ENCODE data around the gene NEB.
A peak's percentile ranks its signal among the peaks of the same experiment; 100 is the strongest.

The NEB gene

GRCh38 chr2:151733771-151734672 lies at the start of gene NEB:
Gene NEB (minus strand): TSS chr2:151734476. CDS start chr2:151733156, 1,320 bp downstream.
- FAIRE-seq, result no peak

- no peak for FAIRE-seq
Measured at GRCh38 chr2:151783133-151783520, 48.9 kb upstream of the NEB start.

DNA sequence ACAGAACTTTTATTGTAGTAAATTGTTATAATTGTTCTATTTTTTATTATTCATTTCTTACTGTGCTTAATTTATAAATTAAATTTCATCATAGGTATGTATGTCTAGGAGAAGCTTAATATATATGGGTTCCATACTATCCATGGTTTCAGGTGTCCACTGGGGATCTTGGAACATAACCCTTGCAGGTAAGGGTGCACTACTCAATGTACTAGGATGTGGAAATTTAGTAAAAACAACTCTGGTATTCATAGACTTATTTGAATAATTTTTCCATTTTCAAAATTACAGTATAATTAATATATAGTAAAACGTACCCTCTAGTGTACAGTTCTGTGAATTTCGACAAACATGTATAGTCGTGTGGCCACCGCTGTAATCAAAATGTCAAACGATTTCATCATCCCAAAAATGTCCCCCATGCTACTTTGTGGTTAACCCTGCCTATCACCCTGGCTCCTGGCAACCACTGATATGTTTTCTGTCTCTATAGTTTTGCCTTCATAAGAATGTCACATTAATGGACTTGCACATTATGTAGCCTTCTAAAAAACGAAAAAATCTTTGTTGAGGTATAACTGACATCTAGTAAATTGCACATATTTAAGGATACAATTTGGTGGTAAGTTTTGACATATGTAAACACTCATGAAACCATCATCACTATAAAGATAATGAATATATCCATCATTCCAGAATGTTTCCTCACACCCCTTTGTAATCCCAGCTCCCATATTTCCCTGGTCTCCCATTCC lies 48.3 kb upstream of the NEB start:
- FAIRE-seq, result no peak

GRCh38 chr2:151781642-151782041 lies 47.4 kb upstream of the NEB start:
- no peak for FAIRE-seq

DNA sequence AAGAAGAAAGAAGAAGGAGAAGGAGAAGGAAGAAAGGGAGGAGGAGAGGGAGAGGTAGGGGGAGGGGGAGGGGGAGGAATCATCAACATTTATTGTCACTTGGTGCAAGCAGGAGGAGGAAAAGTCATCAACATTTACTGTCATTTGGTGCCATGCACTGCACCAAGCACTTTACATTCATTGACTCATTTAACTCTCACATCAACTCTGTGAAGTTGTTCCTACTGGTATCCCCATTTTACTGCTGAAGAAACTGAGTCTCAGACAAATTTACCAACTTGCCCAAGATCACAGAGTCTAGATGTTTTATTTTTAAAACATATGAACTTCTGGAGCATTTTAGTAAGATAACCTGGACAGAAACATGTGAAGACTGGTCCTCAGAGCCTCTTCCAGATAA lies 46.7 kb upstream of the NEB start:
- no peak for FAIRE-seq

DNA sequence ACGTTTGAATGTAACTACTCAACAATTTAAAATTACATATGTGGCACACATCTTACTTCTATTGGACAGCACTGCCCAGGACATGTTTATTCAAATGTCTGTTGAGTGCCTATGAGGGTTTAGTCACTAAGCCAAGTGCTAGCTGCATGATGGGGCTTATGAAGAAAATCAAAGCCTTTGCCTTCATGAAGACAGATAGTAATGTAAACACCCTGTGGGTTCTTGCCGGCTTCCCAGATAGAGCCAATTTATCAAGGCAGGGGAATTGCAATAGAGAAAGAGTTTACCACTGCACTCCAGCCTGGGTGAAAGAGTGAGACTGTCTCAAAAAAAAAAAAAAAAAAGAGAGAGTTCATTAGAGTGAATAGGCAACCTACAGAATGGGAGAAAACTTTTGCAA lies 43.7 kb upstream of the NEB start:
- no peak for FAIRE-seq

DNA sequence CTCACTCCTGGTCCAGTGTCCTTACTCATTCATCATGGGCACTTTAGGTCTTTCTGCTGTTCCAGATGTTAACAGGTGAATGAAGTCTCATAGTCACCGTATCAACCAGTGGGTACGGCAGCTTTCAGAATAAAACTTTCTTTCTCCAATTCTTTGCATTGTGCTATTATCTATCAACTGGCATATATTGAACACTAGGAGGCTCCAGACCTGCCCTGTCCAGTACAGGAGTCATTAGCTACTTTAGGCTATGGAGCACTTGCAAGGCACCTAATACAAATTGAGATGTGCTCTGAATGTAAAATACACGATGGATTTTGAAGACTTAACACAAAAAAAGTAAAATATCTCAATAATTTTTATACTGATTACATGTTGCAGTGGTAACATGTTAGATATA lies 43.2 kb upstream of the NEB start:
- FAIRE-seq, result peak; percentile 79

- FAIRE-seq, result no peak
Measured at GRCh38 chr2:151776367-151776766, 42.1 kb upstream of the NEB start.

DNA sequence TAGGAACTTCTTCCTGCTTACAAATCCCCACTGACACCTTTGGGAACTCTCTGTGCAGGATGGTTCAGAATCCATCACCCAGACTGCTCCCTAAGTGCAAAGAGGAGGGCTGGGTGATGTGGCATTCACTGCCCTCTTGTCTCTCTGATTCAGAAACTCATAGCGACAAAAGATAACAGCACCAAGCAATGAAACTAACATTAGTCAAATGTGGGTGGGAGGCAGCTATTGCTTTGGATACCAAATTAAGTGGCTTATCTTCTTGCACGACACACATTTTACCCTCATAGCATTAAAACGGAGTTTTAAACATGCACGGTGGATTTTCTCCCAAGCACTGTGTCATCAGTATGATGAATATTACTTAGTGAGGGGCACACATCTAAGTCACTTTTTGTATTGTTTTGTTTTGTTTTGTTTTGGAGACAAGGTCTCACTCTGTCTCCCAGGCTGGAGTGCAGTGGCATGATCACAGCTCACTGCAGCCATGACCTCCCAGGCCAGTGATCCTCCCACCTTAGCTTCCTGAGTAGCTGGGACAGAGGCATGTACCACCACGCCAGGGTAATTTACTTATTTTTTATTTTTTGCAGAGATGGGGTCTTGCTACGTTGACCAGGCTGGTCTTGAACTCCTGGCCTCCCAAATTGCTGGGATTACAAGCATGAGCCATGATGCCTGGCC lies 40.9 kb upstream of the NEB start:
- FAIRE-seq, result no peak

- FAIRE-seq, result no peak
Measured at GRCh38 chr2:151774506-151774905, 40.2 kb upstream of the NEB start.

GRCh38 chr2:151771599-151772358 lies 37.5 kb upstream of the NEB start:
- no peak for FAIRE-seq

GRCh38 chr2:151770995-151771394 lies 36.7 kb upstream of the NEB start:
- no peak for FAIRE-seq

DNA sequence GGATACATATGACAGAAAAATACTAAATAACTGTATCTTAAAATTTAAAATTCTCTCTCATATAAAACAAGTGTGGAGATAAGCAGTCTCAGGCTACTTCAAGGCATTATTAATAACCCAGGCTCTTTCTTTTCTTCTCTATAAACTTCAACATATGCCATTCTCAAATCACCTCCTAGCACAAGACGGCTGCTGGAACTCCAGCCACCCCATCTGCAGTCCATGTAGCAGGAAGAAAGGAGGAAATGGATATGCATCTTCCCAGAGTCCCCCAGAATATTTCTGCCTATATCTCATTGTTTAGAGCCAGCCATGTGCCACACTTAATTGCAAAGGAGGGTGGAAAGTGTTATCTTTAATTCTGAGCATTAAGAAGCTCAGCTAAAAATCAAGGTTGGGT lies 35.3 kb upstream of the NEB start:
- no peak for FAIRE-seq

DNA sequence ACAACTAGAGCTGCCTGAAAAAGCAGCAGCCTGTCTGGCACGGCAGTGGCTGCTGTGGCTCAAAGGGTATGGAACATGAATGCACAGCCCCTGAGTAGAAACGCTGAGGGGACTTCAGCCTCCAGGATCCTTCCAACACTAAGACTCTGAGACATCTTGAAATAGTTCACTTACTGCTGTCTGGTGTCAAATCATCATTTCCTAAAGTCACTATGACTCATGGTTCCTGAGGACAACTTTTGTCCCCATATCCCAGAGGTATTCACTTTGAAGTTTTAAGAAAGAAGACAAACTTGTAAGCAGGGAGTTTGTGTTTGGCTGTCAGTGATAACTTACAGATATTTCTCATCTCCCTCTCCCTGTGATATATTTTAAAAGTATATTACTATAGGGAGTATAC lies 33.3 kb upstream of the NEB start:
- no peak for FAIRE-seq

DNA sequence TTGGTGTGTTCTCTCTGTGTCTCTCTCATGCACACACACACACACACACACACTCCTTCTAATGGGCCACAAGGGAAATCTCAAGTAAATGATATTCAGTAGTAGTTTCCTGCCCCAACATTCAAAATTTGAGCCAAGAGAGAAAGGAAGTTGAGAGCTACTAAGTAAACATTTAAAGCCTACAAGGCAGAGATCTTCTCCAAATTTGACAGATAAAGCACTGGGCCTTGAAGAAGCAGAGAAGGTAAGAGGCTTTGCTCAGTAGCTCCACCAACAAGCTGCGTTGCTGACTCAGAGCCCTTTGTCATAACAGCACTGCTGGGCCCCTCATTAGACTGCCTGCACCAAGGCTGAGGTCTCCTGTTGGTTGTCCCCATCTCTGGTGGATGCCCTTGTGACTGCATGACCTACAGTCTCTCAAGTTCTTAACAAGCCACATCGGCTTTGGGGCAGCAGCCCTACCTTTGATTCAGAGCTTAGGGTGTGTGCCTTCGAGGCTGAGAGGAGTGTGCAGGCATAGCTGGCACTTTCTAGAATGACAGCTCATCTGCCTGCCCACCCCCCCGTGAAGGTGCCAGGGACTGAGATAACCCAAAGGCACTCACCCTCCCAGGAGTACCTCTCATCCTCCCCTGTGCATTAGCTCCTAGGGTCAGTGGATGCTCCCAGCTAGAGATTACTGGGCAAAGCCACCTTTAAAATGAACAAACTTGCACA lies 32.3 kb upstream of the NEB start:
- FAIRE-seq, result no peak

DNA sequence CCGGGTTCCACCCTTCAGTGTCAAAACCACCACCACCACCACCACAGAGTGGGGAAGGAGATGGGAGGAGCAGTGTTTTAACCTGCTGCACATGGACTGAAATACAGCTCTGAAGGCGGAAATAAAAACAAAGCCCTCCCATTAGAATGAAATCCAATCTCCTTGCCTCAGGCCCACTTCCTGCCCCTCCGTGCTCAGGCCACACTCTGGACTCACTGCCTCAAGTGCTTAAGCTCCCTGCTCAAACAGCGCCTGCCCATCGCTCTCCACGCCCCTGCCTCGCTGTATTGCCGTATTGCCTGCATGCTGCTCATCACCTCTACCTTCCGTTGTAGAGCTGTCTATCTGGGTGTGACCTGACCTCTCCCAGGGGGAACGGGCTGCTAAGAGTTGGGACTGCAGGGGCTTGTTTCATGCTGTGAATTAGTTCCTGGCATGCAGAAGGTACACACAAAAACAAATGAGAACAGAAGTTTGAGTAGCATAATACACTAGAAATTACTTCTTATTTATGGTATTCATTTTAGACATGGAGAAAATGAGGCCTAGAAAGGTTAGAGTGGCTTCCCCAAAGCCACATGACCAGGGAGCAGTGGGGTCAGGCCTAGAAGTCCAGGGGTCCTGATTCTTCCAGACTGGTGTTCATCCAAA lies 31.6 kb upstream of the NEB start:
- FAIRE-seq, result no peak

DNA sequence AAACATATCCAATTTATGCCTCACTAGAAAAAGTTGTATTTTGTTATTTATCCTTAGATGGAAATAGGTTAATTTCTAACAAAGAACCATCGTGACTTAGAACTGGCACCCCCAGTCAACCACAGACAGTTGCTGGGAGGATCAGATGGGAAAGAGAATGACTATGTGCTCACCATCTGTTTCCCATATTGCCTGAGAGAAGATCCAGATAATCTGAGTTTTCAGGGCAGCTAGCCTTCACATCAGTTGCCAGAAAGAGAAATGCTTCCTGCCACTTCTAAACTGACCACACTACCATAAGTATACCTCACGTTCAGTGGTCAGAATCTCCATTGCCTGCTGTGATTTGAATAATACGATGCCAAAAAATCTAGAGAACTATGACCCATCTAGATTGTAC lies 28.4 kb upstream of the NEB start:
- FAIRE-seq, result no peak

- no peak for FAIRE-seq
Measured at GRCh38 chr2:151761687-151762086, 27.4 kb upstream of the NEB start.

GRCh38 chr2:151761193-151761592 lies 26.9 kb upstream of the NEB start:
- no peak for FAIRE-seq

GRCh38 chr2:151760139-151760650 lies 25.9 kb upstream of the NEB start:
- FAIRE-seq, result no peak

- FAIRE-seq, result no peak
Measured at GRCh38 chr2:151758744-151759143, 24.5 kb upstream of the NEB start.
